OCI-M2 (cell line): ENCODE results near the gene GATA5.

Source experiments
- DNase-seq: peaks from one replicate; lab custom pipeline; 2025; ENCODE audit not compliant: unreplicated experiment; lab: John Stamatoyannopoulos, UW

GATA5 gene, protein sequence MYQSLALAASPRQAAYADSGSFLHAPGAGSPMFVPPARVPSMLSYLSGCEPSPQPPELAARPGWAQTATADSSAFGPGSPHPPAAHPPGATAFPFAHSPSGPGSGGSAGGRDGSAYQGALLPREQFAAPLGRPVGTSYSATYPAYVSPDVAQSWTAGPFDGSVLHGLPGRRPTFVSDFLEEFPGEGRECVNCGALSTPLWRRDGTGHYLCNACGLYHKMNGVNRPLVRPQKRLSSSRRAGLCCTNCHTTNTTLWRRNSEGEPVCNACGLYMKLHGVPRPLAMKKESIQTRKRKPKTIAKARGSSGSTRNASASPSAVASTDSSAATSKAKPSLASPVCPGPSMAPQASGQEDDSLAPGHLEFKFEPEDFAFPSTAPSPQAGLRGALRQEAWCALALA

GRCh38 chr20:62475772-62476055 lies at the start of gene GATA5:
Gene GATA5, minus strand, starts transcription at chr20:62475995. Its CDS starts 474 bp downstream, at chr20:62475521.
- no peak for DNase-seq

DNA sequence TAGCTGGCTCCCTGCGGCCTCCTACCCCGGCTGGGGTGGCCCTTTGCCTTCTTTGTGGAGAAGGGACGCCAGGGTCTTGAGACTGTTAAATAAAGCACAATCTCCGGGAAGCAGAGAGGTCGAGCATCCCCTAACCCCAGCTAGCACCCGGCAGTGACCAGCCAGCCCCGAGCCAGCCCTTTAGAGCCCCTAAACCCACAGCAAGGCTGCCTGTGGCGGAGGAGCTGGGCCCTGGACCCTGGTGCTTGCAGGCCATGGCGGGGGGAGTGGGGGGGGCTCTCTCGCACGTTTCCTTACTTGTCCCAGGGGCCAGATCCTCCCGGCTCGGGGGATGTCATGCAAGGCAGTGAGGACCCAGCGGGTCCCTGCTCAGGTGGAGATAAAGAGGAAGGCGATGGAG lies 49.2 kb upstream of the GATA5 start:
- DNase-seq: no peak

- DNase-seq: no peak
Measured at GRCh38 chr20:62524505-62524911, 48.7 kb upstream of the GATA5 start.

DNA sequence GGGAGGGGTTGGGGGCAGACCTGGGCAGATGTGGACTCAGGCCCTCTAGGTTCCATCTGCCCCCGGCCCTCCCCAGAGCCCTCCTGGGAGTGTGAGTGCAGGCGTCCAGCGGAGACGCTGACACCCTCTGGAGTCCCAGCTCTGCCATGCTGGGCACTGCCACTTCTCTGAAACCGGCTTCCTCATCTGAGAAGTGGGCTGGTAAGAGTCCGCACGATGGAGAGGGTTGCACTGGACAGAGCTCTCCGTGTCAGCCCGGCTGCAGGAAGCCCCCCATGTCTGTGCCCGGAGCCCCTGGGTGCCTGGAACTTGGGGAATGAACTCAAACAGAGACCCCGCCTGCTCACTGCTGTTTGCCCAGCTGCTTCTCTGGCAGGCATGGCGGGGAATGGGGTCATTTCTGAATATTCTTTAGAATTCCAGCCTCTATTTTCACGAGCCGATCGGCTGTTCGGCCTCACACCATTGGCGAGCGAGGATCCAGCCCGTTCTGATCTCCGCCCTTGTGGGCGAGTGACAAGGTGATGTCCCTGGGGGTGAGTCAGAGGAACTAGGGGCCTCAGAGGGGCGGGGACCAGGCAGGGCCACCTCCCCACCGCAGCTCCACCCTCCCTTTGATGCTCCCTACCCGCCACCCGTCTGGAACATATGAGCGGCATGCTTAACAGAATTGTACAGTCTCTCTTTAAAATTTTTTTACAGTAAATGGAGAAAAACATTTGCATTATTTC lies 47.8 kb upstream of the GATA5 start:
- DNase-seq: no peak

DNA sequence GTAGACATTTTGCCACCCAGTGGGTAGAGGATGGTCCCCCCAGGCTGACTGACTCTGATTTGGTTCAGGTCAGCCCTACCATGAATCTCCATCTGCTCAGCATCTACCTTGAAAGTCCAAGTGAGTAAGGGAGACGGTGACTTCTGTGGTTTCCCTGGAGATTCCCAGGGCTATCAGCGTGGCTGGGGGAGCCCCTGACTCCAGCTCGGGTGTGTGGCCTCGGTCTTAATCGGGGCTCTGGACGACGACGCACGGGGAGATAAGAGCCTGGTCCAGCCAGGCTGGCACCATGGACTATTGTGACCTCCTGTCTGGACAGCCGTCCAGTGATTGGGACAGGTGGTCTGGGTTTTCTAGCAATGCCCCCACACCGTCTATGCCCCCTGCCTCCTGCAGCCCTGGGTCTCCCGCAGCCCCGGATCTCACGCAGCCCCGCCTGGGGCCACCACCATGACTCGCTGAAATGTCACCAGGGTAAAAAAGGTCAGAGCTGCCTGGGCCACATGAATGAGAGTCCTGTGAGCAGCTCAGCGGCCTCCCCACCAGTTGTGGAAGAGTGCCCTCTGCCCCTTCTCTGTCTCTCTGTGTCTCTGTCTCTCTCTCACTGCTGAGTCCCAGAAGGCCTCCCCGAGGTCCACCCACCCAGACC lies 47.1 kb upstream of the GATA5 start:
- no peak for DNase-seq

DNA sequence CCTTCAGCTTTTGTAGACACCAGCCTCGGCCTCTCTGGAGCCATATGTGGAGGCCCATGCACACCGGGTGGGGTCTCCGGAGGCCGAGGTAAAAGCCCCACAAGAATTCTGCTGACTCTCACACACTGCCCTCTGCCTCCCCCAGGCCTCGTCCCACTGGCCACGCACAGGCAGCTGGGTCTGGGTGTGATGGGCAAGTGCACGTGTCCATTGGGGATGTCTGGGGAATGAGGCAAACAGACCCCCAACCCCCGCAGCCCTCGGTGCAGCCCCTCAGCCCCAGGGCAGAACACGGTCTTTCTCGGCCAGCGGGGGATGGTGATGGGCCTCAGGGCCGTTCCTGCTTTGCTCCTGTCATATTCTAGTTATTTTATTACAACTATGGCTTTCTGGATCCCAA lies 44.0 kb upstream of the GATA5 start:
- DNase-seq: no peak

DNA sequence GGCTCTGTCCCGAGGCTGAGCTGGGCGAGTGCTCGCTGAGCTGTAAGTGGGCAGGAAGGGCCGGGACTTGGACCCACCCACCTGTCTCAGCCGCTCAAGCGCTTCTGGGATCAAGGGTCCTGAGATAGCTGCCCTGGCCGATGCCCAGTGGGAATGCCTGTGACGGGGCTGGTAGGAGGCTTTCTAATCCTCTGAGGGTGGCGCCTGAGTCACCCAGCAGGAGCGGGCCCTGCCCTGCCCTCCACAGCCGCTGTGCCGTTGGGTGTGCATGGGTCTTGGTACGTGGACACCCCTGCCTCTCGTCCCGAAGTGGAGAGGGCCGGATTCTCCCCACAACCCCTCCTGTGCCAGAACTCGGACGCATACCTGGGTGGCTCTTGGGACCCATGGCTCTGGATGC lies 43.1 kb upstream of the GATA5 start:
- DNase-seq: no peak

GRCh38 chr20:62517901-62518610 lies 42.3 kb upstream of the GATA5 start:
- no peak for DNase-seq

- DNase-seq: no peak
Measured at GRCh38 chr20:62517168-62517567, 41.4 kb upstream of the GATA5 start.

DNA sequence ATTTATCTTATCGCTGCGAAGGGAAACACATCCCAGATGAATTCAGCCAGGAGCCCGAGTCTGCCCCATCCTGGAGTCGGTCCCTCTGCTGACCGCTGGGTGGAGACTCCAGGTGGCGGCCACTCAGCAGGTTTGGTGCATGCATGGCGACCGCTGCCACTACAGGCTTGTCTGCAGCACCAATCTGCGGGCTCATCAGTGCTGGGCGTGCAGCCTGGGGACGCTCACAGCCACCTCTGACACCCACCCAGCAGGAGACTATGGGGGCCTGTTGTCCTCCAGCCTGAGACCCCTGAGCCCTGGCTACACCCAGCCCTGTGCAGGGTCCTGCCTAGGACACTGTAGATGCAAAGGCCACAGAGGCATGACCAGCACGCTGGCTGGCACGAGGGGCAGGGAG lies 40.5 kb upstream of the GATA5 start:
- DNase-seq: no peak

DNA sequence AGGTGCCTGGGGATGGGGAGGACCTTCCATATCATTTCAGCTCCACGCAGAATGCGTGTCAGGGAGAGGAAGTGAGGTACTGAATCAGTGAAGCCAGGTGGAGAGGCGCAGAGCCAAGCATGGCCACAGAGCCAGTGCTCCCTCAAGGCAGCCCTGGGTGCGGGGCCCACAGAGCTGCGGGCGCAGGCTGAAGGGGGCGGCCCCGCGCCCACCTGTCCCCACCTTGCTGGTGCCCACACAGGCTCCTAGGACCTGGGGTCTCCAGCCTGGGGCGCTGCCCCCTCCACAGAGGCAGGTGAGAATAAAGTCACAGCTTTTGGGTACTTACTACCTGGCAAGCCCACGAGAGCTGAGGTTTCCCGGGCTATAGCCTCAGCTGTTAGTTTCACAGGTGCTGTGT lies 40.0 kb upstream of the GATA5 start:
- DNase-seq: no peak

DNA sequence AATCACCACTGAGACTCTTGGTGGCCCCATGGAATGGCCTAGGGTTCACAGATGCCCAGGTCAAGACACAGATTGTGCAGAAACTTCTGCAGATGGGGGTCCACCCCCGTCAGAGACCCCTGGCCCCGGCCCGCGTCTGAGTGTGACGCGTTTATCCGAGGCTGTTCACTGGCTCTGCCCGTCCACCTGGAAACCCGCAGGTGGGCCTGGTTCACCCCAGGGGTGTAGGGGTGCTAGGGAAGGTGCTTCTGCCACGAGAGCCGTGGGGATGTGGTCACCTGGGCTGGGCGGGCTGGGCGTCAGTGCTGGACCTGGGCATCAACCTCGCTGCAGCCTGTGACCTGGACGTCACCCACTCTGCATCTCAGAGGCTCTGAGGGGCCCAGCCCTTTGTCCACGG lies 39.5 kb upstream of the GATA5 start:
- no peak for DNase-seq

GRCh38 chr20:62513991-62514390 lies 38.2 kb upstream of the GATA5 start:
- DNase-seq: no peak

DNA sequence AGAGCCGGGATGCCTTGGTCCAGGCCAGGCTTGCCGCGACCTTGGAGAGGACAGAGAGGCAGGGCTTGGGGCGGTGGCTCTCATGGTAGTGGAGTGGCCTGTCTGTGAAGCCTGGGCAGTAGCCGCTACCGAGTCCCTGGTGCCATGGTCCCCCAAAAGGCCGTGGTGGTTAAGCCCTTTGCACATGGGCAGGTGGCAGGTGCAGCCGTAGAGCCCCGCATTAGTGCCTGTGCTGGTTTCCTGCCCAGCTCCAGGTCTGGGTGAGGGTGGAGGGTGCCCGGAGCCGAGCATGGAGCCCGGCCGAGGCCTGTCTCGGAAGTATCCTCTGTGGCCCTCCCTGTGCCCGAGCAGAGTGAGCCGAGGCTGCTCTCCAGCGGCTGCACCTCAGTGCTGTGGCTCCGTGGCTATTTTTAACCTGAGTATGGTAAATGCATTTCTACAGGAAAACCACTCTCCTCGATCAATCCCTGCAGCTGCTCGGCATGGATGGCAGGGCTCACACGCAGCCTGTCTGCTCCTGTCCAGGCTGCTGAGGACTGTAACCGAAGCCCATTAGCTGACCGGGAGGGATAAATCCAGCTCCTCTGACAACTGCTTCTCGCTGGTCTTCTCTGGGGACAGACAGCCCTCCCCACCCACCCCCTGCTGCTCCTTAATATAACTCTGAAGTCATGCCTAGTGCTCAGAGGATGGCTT lies 36.3 kb upstream of the GATA5 start:
- no peak for DNase-seq

- DNase-seq: no peak
Measured at GRCh38 chr20:62511300-62511914, 35.6 kb upstream of the GATA5 start.

DNA sequence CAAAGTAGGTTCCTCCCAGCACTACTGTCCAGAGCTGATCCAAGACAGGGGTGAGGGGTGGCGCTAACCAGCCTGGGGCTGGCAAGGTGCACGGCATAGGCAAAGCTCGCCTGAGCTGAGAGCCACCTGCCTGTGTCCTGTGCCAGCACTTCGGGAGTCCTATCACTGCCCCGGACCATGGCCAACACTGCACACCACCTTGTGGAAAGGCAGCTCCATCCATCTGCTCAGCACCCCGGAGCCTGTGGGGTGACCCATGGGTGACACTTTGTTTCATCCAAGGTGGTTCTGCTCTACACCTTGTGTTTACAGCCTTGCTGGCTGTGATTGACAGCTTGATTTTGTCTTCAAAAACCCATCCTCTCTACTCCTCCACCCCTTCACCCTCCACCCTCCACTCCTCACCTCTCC lies 32.9 kb upstream of the GATA5 start:
- DNase-seq: no peak

DNA sequence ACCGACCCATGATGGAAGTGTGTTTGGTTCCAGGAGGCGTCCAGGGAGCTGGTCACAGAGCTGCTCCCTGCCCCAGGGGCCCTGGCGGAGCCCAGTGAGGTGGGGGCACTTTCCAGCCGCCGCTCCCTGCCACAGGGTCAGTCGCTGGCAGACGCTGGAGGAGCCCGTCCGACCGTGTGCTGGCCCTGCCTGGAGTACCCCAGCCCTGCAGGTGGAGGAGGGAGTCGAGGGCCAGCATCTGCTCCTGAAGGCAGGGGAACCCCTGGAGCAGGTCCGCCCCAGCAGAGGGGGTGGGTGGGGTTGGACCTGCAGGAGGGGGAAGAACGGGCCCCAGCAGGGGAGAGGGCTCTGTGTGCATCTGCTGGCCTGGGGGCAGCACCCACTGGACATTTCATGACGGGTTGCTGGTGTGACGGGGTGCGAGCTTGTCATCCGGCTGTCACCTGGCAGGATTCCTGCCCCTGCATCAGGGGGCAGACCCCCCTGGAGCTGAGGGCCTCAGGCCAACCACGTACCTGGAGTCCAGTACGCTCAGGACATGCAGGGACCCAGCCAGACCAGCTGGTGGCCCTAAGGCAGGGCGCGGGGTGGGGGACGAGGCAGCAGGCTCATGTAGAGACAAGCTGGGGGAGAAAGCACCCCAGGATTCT lies 32.3 kb upstream of the GATA5 start:
- no peak for DNase-seq

- no peak for DNase-seq
Measured at GRCh38 chr20:62507323-62507722, 31.5 kb upstream of the GATA5 start.

GRCh38 chr20:62506791-62507190 lies 31.0 kb upstream of the GATA5 start:
- no peak for DNase-seq

DNA sequence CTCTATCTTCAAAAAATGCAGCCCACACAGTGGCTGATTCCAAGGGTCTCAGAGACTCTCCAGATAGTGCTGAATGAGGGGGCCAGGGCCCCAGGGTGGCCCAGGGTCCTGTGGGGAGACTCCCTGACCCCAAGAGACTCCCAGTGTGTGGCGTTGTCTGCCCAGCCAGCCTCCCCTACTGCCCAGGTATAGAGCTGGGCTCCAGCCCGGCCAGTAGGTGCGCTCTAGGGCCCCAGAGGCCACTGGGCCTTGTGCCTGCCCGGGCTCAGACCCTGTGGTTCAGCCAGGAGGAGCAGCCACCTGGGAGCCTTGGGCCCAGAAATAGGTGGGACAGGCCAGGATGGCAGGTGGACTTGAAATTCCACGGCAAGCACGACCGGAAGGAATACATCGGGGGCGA lies 30.3 kb upstream of the GATA5 start:
- no peak for DNase-seq
